Nephron progenitor cell (in vitro differentiated cells): Measurements from ENCODE around the gene CNPY3.
A peak's percentile ranks its signal among the peaks of the same experiment; 100 is the strongest.

ENCODE experiments used
- DNase-seq: peaks from one replicate; pipeline ENCODE4 v3.0.0; 2021
- H3K27ac Mint-ChIP-seq: 2 replicates; pipeline ENCODE4 v1.8.0; 2021; ENCODE audit warnings: mild to moderate bottlenecking, moderate library complexity, mixed read lengths
- H3K27me3 Mint-ChIP-seq: 2 replicates; pipeline ENCODE4 v1.8.0; 2021; ENCODE audit warnings: mild to moderate bottlenecking, low read depth, mixed read lengths; ENCODE audit not compliant: poor library complexity
- H3K36me3 Mint-ChIP-seq: 2 replicates; pipeline ENCODE4 v1.8.0; 2021; ENCODE audit warnings: low read depth, mixed read lengths
- H3K4me1 Mint-ChIP-seq: 2 replicates; pipeline ENCODE4 v1.8.0; 2021; ENCODE audit warnings: mixed read lengths
- H3K4me3 Mint-ChIP-seq: 2 replicates; pipeline ENCODE4 v1.8.0; 2021; ENCODE audit warnings: mild to moderate bottlenecking, moderate library complexity, mixed read lengths
- H3K9me3 Mint-ChIP-seq: 2 replicates; pipeline ENCODE4 v1.8.0; 2021; ENCODE audit warnings: mild to moderate bottlenecking, moderate library complexity, mixed read lengths
- CTCF ChIP-seq: fragments of 200-600 bp; sonication (generic); IDR thresholded peaks from 2 replicates; pipeline ENCODE4 v1.5.0; 2021; ENCODE audit warnings: antibody characterized with exemption

Gene CNPY3

GRCh38 chr6:42936398-42936797 is 7.1 kb downstream of the CNPY3 start:
- peaks cover 56% of the 10 kb centered on the region for H3K36me3 Mint-ChIP-seq
- H3K27ac Mint-ChIP-seq: no peak overlapping the region
- no peak for TF ChIP-seq CTCF
- H3K4me1 Mint-ChIP-seq: peaks cover 24% of the 10 kb centered on the region
- no peak for DNase-seq
- no peaks in the 10 kb centered on the region for H3K9me3 Mint-ChIP-seq
- H3K27me3 Mint-ChIP-seq: no peaks in the 10 kb centered on the region
- no peak overlapping the region for H3K4me3 Mint-ChIP-seq

GRCh38 chr6:42937548-42938427 is 8.5 kb downstream of the CNPY3 start:
- Mint-ChIP-seq H3K4me3 (no peak overlapping the region), H3K36me3 (peaks cover 46% of the 10 kb centered on the region), H3K27ac (peak overlapping the region; percentile 49), H3K4me1 (peaks cover 13% of the 10 kb centered on the region), H3K27me3 (no peaks in the 10 kb centered on the region), H3K9me3 (no peaks in the 10 kb centered on the region)
- DNase-seq: no peak
- TF ChIP-seq CTCF: no peak

- Mint-ChIP-seq H3K27me3 (no peaks in the 10 kb centered on the region), H3K27ac (peak overlapping the region; percentile 49), H3K4me1 (peaks cover 7% of the 10 kb centered on the region), H3K9me3 (no peaks in the 10 kb centered on the region), H3K36me3 (peaks cover 41% of the 10 kb centered on the region), H3K4me3 (no peak overlapping the region)
- TF ChIP-seq CTCF: no peak
- no peak for DNase-seq
Observed at GRCh38 chr6:42938428-42938796, 9.1 kb downstream of the CNPY3 start.

DNA sequence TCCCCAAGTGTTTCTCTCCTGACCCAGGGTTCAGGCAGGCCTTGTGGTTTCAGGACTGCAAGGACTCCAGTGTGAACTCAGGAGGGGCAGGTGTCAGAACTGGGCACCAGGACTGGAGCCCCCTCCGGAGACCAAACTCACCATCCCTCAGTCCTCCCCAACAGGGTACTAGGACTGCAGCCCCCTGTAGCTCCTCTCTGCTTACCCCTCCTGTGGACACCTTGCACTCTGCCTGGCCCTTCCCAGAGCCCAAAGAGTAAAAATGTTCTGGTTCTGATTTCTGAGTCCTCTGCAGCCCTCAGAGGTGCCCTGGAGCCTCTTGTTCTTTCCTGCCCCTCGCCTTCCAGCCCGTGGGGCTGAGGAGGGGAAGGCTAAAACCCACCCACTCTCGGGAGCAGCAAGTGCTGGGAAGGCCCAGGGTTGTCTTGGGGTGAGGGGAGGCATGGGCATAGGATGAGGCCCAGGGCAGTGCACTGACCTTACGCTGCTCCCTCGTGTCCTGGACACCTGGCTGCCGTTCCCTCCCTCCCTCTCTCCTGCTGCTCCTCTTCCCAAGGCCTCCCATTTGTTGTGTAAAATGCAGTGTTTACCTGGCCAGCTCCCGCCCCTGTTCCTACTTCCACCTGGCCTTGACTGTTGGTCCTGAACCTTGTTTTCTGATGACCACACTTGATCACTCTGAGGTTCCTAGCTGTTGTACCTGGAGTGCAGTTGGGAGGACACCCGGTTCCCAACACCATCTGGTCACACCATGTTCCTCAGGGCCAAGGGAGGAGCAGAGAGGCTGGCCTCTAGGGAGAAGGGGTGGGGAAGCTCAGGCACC is 9.9 kb downstream of the CNPY3 start:
- no peaks in the 10 kb centered on the region for H3K9me3 Mint-ChIP-seq
- no peaks in the 10 kb centered on the region for H3K27me3 Mint-ChIP-seq
- peaks cover 5% of the 10 kb centered on the region for H3K4me1 Mint-ChIP-seq
- H3K27ac Mint-ChIP-seq: peak overlapping the region; percentile 55
- DNase-seq: no peak
- peaks cover 41% of the 10 kb centered on the region for H3K36me3 Mint-ChIP-seq
- TF ChIP-seq CTCF: no peak
- no peak overlapping the region for H3K4me3 Mint-ChIP-seq

DNA sequence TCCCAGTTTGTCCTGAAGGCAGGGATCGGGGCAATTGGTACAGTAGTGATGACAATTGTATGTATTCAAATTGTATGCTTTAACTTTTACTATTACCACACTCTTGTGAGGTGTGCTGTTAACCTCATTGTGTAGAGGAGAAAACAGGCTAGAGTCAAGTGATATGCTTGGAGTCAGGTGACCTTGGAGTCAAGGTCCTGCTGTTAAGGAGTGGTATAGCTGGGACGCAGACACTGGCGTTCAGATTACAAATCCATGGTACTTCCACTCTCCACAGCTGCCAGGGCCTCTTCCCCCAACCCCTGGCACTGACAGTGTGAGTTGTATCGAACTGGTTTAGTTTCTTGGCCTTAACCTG is 10.5 kb downstream of the CNPY3 start:
- Mint-ChIP-seq H3K36me3 (peaks cover 41% of the 10 kb centered on the region), H3K4me3 (no peak overlapping the region), H3K27ac (peak overlapping the region; percentile 61), H3K9me3 (no peaks in the 10 kb centered on the region), H3K27me3 (no peaks in the 10 kb centered on the region), H3K4me1 (peaks cover 5% of the 10 kb centered on the region)
- TF ChIP-seq CTCF: no peak
- DNase-seq: no peak
